Gastrocnemius medialis (tissue), 4 donors: ENCODE data around the gene CHST11.

Experiments
- POLR2A ChIP-seq, 2 donors: fragments of 450-650 bp; IDR thresholded peaks; one replicate each; pipeline ENCODE4 v1.6.1; 2017; ENCODE audit warnings: antibody characterized with exemption in 2 of 2, mild to moderate bottlenecking in 2 of 2, moderate library complexity in 2 of 2
- TF ChIP-seq, protein P1 (sequence below), 5 experiments: fragments of 450-650 bp in 3 of 5; fragments of 200-600 bp in 2 of 5; sonication (generic) in 2 of 5; IDR thresholded peaks in 4 of 5; conservative IDR thresholded peaks in 1 of 5; 1 replicate in 4 of 5; 2 replicates in 1 of 5; pipeline ENCODE4 v1.5.1; 2016 to 2019; ENCODE audit warnings: antibody characterized with exemption in 5 of 5, mild to moderate bottlenecking in 3 of 5, moderate library complexity in 3 of 5

DNA sequence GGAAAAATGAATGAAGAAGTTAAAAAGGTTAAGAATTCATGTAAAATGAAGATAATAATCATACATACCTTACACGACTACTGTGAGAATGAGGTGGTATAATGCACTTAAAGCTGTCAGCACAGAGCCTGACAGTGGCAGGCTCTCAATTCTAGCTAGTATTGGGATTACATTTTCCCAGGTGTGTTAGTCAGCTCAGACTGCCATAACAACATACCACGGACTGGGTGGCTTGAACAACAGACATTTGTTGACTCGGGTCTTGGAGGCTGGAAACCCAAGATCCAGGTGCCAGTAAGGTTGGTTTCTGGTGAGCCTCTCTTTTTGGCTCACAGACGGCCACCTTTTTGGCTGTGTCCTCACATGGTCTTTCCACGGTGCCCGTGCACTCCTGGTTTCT lies 167.8 kb downstream of the CHST11 start:
- TF ChIP-seq, protein P1, sequence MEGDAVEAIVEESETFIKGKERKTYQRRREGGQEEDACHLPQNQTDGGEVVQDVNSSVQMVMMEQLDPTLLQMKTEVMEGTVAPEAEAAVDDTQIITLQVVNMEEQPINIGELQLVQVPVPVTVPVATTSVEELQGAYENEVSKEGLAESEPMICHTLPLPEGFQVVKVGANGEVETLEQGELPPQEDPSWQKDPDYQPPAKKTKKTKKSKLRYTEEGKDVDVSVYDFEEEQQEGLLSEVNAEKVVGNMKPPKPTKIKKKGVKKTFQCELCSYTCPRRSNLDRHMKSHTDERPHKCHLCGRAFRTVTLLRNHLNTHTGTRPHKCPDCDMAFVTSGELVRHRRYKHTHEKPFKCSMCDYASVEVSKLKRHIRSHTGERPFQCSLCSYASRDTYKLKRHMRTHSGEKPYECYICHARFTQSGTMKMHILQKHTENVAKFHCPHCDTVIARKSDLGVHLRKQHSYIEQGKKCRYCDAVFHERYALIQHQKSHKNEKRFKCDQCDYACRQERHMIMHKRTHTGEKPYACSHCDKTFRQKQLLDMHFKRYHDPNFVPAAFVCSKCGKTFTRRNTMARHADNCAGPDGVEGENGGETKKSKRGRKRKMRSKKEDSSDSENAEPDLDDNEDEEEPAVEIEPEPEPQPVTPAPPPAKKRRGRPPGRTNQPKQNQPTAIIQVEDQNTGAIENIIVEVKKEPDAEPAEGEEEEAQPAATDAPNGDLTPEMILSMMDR (IDR thresholded peaks at IDR 0.05 in 4 of 5, conservative IDR thresholded peaks at IDR 0.05 in 1 of 5), result no peak
- no peak for TF ChIP-seq POLR2A (IDR thresholded peaks at IDR 0.05)
